Measurements from ENCODE around the gene CUBN.

The CUBN gene

GRCh38 chr10:16809074-16809718 is 320.4 kb downstream of the CUBN start:
- no peak overlapping the region for H3K27ac ChIP-seq (replicated peaks)
- DNase-seq (ENCODE audit: low read depth in 1 of 2, low spot score in 1 of 2), result peak in 1 of 2 experiments; percentile 22
- no peak overlapping the region for H3K4me3 ChIP-seq (replicated peaks; ENCODE audit: insufficient read depth, low read length)
- TF ChIP-seq GABPA (IDR thresholded peaks at IDR 0.05; ENCODE audit: low read depth), result no peak
- no peak for TF ChIP-seq SPI1 (IDR thresholded peaks at IDR 0.05; ENCODE audit: borderline replicate concordance, low read depth)
- H3K27me3 ChIP-seq (ENCODE audit: insufficient read depth, poor library complexity, severe bottlenecking), result no peaks in the 10 kb centered on the region

GRCh38 chr10:16804123-16804522 is 325.5 kb downstream of the CUBN start:
- H3K4me3 ChIP-seq (replicated peaks; ENCODE audit: insufficient read depth, low read length), result no peak overlapping the region
- H3K27me3 ChIP-seq (ENCODE audit: insufficient read depth, poor library complexity, severe bottlenecking), result no peaks in the 10 kb centered on the region
- no peak for TF ChIP-seq SPI1 (IDR thresholded peaks at IDR 0.05; ENCODE audit: borderline replicate concordance, low read depth)
- TF ChIP-seq CTCF (IDR thresholded peaks at IDR 0.05; ENCODE audit: insufficient read depth, low read length), result no peak
- TF ChIP-seq GABPA (IDR thresholded peaks at IDR 0.05; ENCODE audit: low read depth), result no peak
- TF ChIP-seq POLR2AphosphoS5 (IDR thresholded peaks at IDR 0.05; ENCODE audit: low read depth), result no peak
- no peak for TF ChIP-seq REST (IDR thresholded peaks at IDR 0.05; ENCODE audit: insufficient replicate concordance, low read depth)
- no peak overlapping the region for H3K27ac ChIP-seq (replicated peaks)
- no peak for DNase-seq (ENCODE audit: low read depth in 1 of 2, low spot score in 1 of 2)

- Histone ChIP-seq H3K27me3 (ENCODE audit: insufficient read depth, poor library complexity, severe bottlenecking) (no peaks in the 10 kb centered on the region), H3K4me3 (replicated peaks; ENCODE audit: insufficient read depth, low read length) (no peak overlapping the region), H3K27ac (replicated peaks) (no peak overlapping the region)
- no peak for TF ChIP-seq GABPA (IDR thresholded peaks at IDR 0.05; ENCODE audit: low read depth)
- TF ChIP-seq CTCF (IDR thresholded peaks at IDR 0.05; ENCODE audit: insufficient read depth, low read length), result no peak
- TF ChIP-seq POLR2AphosphoS5 (IDR thresholded peaks at IDR 0.05; ENCODE audit: low read depth), result no peak
- TF ChIP-seq SPI1 (IDR thresholded peaks at IDR 0.05; ENCODE audit: borderline replicate concordance, low read depth), result no peak
- TF ChIP-seq REST (IDR thresholded peaks at IDR 0.05; ENCODE audit: insufficient replicate concordance, low read depth), result no peak
- no peak for DNase-seq (ENCODE audit: low read depth in 1 of 2, low spot score in 1 of 2)
Measured at GRCh38 chr10:16803464-16803863, 326.1 kb downstream of the CUBN start.

- TF ChIP-seq POLR2AphosphoS5 (IDR thresholded peaks at IDR 0.05; ENCODE audit: low read depth) (no peak), REST (IDR thresholded peaks at IDR 0.05; ENCODE audit: insufficient replicate concordance, low read depth) (no peak), CTCF (IDR thresholded peaks at IDR 0.05; ENCODE audit: insufficient read depth, low read length) (no peak), GABPA (IDR thresholded peaks at IDR 0.05; ENCODE audit: low read depth) (no peak), SPI1 (IDR thresholded peaks at IDR 0.05; ENCODE audit: borderline replicate concordance, low read depth) (no peak)
- H3K27ac ChIP-seq (replicated peaks), result no peak overlapping the region
- peak in 1 of 2 experiments; percentile 16 for DNase-seq (ENCODE audit: low read depth in 1 of 2, low spot score in 1 of 2)
- no peaks in the 10 kb centered on the region for H3K27me3 ChIP-seq (ENCODE audit: insufficient read depth, poor library complexity, severe bottlenecking)
- H3K4me3 ChIP-seq (replicated peaks; ENCODE audit: insufficient read depth, low read length), result no peak overlapping the region
Measured at GRCh38 chr10:16799621-16800020, 330.0 kb downstream of the CUBN start.
